NB4 (cell line): ENCODE data around the gene COL5A1.

Experiments
- DNase-seq: peaks from one replicate; pipeline ENCODE4 v3.0.0; 2010; ENCODE audit warnings: low read depth
- H3K4me3 ChIP-seq: one replicate; pipeline ENCODE4 v1.5.1; 2011; ENCODE audit warnings: mild to moderate bottlenecking, low read depth, low read length, moderate library complexity
- MYC ChIP-seq: IDR thresholded peaks from 2 replicates; pipeline ENCODE4 v1.6.1; 2011; ENCODE audit warnings: low read depth, low read length
- POLR2A ChIP-seq: IDR thresholded peaks from 2 replicates; pipeline ENCODE4 v1.6.1; 2011; ENCODE audit warnings: mild to moderate bottlenecking; ENCODE audit not compliant: insufficient read length; ENCODE audit errors: extremely low read depth
- TF ChIP-seq, protein P1 (sequence below): IDR thresholded peaks from 2 replicates; pipeline ENCODE4 v1.6.1; 2011; ENCODE audit warnings: low read depth, low read length
- TF ChIP-seq, protein P2 (sequence below): IDR thresholded peaks from one replicate; pipeline ENCODE4 v1.5.1; 2012; ENCODE audit warnings: low read depth, low read length

Gene COL5A1

DNA sequence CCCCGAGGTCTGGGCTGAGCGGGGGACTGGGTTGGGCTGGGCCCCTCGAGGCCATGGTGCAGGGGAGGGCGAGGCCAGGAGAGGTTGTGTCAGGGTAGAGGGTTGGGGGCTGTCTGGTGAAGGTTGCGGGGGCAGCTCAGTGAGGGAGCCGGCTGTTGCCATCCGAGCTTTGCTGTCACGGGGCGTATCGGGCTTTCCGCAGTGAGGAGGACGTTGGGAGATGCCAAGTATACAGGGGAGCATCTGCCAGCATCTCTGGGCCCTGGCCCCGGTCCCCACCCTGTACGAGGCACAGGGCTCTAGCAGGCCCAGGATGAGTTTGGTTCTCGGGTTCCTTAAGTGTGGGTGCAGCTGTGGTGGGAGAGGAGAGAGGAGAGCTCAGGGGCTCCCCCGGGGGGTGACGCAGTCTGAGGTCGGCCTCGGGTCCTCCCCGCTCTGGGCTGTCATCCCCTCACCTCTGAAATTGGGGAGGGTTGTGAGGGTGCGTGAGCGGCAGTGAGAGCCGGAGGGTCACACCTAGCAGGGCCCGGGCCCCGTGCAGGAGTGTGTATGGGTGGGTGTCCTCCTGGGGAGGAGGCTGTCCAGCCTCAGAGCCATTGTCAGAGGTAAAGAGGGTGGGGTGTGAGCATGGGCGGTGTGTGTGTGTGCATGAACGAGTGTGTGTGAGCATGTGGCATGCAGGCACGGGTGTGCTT is 87.3 kb downstream of the COL5A1 start:
- no peak overlapping the region for H3K4me3 ChIP-seq
- no peak for DNase-seq
- TF ChIP-seq, protein P1, sequence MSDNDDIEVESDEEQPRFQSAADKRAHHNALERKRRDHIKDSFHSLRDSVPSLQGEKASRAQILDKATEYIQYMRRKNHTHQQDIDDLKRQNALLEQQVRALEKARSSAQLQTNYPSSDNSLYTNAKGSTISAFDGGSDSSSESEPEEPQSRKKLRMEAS: no peak
- TF ChIP-seq, protein P2, sequence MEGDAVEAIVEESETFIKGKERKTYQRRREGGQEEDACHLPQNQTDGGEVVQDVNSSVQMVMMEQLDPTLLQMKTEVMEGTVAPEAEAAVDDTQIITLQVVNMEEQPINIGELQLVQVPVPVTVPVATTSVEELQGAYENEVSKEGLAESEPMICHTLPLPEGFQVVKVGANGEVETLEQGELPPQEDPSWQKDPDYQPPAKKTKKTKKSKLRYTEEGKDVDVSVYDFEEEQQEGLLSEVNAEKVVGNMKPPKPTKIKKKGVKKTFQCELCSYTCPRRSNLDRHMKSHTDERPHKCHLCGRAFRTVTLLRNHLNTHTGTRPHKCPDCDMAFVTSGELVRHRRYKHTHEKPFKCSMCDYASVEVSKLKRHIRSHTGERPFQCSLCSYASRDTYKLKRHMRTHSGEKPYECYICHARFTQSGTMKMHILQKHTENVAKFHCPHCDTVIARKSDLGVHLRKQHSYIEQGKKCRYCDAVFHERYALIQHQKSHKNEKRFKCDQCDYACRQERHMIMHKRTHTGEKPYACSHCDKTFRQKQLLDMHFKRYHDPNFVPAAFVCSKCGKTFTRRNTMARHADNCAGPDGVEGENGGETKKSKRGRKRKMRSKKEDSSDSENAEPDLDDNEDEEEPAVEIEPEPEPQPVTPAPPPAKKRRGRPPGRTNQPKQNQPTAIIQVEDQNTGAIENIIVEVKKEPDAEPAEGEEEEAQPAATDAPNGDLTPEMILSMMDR: no peak
- no peak for TF ChIP-seq POLR2A
- no peak for TF ChIP-seq MYC

DNA sequence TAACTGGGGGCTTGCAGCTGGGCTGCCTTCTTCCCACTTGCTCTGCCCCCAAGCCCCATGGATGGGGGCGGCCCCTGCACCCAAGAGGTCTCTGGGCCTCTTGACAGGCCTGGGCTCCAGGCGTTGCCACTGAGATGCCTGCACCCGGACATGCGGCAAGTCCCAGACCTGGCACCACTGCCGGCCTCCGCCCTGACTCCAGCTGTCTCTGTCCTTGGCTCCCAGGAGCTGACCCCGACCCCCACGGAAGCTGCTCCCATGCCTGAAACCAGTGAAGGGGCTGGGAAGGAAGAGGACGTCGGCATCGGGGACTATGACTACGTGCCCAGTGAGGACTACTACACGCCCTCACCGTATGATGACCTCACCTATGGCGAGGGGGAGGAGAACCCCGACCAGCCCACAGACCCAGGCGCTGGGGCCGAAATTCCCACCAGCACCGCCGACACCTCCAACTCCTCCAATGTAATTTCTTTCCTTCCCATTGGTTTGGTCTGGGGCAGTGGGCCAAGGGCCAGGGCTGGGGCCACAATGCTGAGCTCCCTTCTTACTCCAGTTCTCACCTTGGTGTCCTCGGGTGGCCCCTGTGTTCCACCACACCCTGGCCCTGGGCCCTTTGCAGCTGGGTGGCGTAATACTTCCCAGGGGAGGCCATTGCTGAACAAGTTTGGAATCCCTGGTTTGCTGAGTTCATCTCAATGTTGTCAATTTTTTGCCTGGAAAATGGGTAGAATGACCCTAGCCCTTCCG is 88.6 kb downstream of the COL5A1 start:
- no peak for DNase-seq
- H3K4me3 ChIP-seq: no peak overlapping the region
- TF ChIP-seq, protein P2: no peak
- no peak for TF ChIP-seq MYC
- TF ChIP-seq, protein P1: no peak
- TF ChIP-seq POLR2A: no peak

DNA sequence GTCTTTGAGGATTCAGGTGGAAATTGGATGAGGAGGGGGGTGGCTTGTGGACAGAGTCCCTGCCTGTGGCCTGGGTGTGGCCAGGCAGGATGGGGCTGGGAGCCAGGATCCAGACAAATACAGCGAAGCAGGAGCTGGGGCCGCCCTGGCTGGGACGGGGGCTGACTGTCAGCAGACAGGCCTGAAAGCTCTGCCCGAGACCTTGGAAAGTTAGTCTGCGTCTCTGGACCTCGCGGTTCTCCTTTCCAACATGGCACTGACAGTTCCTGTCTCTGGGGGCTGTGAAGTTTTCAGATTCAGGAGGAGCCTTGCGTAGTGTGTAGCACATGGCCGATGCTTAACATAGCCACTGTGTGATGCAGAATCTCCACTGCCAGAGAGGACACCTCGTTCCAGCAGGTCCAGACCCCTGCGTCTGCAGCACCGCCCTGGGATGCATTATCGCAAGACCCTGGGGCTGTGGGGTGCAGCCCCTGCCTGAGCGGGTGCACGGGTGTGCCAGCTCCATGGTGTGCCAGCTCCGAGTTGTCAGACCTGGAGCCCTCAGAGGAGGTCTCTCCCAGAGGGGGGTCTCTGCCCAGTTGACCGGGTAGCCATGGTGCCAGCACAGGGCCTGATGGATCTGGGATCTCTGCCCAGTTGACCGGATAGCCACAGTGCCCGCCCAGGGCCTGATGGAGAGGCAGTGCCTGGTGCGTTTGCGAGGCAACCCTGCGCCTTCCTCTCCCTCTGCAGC is 89.3 kb downstream of the COL5A1 start:
- TF ChIP-seq MYC (no peak), POLR2A (no peak)
- TF ChIP-seq, protein P2: no peak
- TF ChIP-seq, protein P1: no peak
- H3K4me3 ChIP-seq: no peak overlapping the region
- DNase-seq: no peak

DNA sequence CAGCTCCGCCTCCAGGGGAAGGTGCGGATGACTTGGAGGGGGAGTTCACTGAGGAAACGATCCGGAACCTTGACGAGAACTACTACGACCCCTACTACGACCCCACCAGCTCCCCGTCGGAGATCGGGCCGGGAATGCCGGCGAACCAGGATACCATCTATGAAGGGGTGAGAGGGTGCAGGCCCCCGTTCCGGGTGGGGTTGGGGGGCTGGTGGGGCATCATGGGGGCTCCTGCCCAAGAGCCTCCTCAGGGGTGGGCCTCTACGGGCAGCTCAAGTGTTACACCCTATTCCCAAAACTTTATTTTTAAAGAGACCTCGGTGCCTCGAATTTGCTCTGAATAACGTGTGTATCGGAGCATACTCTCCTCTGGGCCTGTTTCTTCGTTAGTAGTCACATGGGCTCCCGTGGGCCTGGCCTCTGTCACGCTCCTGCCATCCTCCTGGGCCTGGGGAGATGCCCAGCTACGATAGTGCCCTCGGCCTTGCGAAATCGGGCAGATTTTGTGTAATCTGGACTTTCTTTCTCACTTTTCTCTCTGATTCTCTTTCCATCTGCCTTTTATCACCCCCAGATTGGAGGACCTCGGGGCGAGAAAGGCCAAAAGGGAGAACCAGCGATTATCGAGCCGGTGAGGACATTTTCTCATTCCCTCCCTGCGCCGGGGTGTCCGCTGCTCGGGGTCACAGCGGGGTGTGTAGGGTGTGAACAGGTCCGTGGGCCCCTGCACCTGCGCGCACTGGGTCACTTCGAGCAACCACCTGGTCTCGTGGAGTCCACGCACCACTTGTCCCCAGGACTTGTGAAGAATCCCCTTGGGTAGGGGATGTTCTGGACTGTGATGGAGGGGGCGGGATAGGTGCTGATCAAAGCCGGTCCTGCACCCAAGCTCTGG is 90.1 kb downstream of the COL5A1 start:
- no peak overlapping the region for H3K4me3 ChIP-seq
- no peak for DNase-seq
- TF ChIP-seq, protein P2: no peak

DNA sequence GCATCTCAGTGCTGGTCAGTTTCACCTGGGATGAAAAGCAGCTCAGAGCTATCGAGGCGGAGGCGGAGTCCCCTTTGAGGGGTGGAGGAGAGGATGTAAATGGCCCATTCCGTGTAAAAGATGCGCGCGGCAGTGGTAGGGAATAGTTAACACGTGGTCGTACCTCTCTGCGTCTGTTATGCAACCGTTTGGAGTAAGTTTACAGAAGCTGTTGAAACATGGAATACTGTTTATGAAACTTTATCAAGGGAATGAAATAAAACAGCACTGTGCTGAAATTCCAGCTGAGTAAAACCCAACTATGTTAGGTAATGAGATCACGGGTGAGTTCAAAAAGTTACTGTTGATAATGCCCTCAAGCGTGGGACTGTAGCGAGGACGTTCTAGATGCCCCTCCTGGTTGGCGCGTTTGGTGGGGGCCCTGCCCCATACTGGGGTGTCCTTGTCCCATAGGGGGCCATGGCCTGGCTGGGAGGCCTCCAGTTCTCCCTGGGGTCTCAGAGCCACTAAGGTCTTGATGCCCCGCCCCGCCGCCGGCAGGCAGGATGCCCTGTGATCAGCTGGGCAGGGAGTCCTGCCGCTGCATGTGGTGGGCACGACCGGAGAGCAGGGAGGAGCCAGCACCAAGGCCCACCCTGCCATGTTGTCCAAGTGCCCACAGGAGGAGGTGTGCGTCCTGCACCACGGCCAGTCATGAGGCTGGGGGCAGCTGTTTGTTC is 90.9 kb downstream of the COL5A1 start:
- TF ChIP-seq, protein P2: no peak
- TF ChIP-seq MYC: no peak
- TF ChIP-seq POLR2A: no peak
- TF ChIP-seq, protein P1: no peak
- DNase-seq: no peak
- H3K4me3 ChIP-seq: no peak overlapping the region
